Posterior cingulate gyrus (tissue), 11 donors: ENCODE results near the gene F10.

Source experiments
- DNase-seq, 10 donors: peaks; one replicate each; pipeline versions ENCODE4 v3.0.0 to v3.0.0-alpha.2; 2020 to 2021; ENCODE audit warnings: mixed read lengths in 3 of 10
- intact Hi-C: fragments of 100-400 bp; cut with DNase I; formaldehyde crosslinking; loops from one replicate; pipeline ENCODE4 v1.15.1; 2023

F10 gene

DNA sequence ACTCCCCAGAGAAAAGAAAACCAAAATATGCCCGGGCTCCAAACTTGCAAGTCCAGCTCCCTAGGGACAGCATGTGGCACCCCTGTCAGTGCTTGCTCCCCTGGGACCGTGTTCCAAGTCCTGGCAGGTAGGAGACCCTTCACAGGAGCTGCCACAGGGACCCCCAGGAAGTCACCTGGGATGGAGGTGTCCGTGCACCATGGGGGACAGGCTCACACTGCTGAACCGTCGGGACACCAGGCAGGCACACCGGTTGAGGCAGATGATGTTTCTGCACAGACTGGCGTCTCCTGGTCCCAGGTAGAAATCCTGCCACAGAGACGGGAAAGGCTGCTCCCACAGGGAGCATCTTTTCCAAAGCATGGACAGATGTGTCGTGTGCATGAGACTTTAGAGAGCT lies 24.2 kb downstream of the F10 start:
- DNase-seq, result peak in 2 of 10 donors; percentile 60 to 76
- intact Hi-C loops, result no loop called here

DNA sequence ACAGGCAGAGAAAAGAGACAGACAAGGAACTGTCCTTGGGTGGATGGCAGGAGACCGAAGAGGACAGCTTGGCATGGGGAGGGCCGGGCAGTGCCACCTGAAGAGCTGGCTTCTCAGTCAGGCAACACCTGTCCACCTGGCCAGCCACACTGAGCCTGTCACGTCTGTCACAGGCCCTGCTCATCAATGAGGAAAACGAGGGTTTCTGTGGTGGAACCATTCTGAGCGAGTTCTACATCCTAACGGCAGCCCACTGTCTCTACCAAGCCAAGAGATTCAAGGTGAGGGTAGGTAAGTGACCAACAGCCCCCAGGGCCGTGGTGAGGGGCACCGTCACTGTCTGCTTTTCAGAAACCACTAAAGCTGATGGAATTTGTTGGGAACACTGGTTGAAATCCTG lies 24.6 kb downstream of the F10 start:
- intact Hi-C loops, result no loop called here
- DNase-seq, result peak in 1 of 10 donors; percentile 77

DNA sequence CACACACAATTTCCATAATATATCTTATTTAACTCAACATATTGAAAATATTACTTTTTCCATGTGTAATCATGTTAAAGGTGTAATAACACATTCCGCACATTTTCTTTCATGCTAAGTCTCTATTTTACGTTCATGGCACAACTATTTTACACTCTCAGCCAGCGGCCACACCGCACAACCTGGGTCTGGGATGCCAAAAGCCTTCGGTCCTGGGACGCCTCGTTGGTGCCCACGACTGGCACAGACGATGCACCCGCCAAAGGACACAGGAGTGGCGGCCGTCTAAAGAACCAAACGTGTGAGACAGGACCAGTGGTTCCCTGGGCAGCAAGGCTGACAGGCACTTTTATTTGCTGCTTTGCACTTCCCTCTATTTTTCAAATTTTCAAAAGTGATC lies 25.8 kb downstream of the F10 start:
- DNase-seq, result no peak
- intact Hi-C loops, result no loop called here

DNA sequence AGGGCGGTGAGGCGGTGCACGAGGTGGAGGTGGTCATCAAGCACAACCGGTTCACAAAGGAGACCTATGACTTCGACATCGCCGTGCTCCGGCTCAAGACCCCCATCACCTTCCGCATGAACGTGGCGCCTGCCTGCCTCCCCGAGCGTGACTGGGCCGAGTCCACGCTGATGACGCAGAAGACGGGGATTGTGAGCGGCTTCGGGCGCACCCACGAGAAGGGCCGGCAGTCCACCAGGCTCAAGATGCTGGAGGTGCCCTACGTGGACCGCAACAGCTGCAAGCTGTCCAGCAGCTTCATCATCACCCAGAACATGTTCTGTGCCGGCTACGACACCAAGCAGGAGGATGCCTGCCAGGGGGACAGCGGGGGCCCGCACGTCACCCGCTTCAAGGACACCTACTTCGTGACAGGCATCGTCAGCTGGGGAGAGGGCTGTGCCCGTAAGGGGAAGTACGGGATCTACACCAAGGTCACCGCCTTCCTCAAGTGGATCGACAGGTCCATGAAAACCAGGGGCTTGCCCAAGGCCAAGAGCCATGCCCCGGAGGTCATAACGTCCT lies 26.4 kb downstream of the F10 start:
- intact Hi-C loops, result no loop called here

DNA sequence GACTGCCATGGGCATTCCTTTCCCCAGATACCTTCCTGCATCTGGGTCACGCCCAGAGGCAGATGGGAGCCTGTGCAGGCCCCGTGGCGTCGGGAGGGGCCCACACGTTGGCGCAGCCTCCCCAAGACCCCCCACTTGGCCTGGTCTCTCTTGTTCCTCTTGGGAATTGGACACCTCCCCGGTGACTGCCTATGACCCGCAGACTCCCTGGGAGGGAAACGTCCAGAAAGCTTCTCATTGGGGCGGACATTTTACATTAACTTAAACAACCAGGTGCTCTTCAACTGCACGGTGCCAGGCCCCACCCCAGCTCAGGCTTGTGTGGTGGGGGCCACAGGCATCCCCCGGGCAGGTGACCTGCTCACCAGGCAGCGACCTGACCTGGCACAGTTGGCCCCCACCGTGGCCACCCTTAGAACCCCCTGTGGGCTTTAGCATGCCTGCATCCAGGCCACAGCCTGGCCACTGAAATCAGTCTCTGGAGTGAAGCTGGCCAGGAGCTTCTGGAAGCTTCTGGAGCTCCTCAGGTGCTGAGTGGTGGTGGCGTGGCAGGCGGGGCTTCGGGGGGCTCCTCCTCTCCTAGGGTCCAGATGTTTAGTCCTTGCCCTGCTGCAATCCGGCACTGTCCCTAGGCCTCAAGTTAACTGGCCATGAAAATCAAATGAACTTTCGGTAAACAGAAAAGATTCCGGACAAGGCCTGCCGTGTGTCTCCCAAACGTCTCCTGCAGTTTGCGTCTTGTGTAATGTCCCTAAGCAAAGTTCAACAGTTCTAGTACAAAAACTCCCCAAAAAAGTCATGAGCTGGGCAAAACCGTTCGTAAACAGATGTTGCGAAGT lies 27.3 kb downstream of the F10 start:
- no peak for DNase-seq
- intact Hi-C loops, result loop anchor here (5.0 kb wide), 1 partner anchor 108 kb away; no protein-coding TSS in a partner anchor

More for the DNA sequence above, 26.4 kb downstream of the F10 start:
- peak in 1 of 10 donors; percentile 71 for DNase-seq

DNA sequence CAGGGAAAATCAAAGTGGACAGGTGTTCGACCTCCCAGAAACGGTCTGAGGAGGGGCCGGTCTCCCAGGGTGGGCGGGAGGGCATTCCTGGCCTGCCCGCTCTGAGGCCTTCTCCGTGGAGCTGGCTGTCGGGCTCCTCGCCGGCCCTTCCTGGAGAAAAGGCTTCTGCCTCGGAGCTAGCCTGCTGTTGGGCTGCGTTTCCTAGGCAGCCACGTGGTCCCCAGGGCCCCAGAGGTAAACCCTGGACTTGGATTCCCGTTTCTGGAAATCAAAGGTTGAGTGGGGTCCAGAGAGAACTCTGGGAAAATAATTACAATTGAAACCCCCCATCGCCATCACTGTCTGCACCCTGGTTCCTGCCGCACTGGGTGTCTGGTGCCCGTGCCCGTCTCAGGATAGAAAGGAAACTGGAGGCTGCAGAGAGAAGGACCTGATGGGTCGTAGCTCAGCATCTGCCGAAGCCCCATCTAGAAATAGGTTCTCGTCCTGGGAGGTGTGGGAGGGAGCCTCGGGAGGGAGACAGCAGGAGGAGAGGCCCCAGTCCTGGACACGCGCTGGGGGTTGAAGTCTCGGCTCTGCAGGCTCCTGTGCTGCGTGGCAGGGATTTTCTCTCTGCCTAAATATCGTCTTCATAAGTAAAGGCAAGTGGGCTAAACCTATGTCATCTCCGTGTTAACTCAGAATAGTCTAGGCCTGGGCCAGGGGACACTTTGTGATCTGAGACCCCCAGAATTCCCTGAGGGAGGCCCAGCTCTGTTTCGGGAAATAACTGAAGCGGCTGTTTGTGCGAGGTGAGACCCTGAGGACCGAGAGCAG lies 28.2 kb downstream of the F10 start:
- peak in 1 of 10 donors; percentile 55 for DNase-seq
- intact Hi-C loops, result loop anchor here (5.0 kb wide), 1 partner anchor 108 kb away; no protein-coding TSS in a partner anchor

DNA sequence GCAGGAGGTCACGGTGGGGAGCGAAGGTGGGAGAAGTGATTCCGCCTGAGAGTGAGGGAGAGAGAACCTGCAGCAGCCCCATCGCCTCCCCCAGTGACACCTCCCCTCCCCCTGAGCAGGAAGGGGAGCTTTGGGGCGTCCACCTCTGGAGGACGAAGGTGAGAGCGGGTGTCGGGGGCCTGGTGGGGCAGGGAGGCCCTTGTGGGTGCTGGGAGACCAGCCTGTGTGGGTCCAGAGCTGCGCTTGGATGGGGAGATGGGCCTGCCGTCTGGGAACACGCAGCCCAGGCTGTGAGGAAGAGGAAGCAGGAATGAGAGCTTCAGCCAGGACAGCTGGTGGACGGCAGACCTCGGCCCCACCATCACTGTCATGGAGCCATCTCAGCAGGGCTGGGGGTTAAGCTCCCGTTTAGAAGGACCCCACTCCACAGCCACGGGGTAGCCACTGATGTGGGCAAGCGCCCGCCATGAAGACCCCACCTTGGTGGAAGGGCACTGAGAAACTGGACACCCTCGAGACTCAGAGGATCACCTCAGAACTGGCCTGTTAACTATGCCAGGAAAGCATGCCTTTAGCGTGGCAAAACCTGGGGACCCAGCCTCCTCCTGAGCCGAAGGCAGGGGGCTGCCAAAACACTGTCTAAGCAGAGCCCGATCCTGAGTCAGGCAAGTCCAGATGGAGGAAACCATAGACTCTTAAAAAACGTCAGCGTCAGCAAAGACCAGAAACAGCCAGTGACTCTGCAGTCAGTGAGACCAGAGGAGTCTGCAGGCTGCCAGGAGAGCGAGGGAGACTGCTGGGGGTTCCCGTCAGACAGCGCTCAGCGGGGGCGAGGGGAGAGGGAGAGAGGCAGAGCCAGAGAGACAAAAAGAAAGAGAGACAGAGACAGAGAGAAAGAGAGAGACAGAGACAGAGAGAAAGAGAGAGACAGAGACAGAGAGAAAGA lies 29.4 kb downstream of the F10 start:
- peak in 2 of 10 donors; percentile 70 to 76 for DNase-seq
- intact Hi-C loops, result loop anchor here (2.0 to 5.0 kb wide), 2 partner anchors 59 to 110 kb away; no protein-coding TSS in a partner anchor

DNA sequence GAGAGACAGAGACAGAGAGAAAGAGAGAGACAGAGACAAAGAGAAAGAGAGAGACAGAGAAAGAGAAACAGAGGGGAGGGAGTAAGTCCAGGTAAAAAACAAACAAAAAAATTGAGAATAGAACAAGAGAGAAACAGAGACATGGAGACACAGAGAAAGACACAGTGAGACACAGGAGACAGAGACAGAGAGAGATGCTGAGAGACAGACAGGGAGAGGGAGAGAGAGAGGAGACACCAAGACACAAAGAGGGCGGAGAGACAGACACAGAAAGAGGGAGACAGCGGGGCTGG lies 30.0 kb downstream of the F10 start:
- intact Hi-C loops, result loop anchor here (2.0 to 5.0 kb wide), 2 partner anchors 58 to 110 kb away; no protein-coding TSS in a partner anchor
- no peak for DNase-seq

DNA sequence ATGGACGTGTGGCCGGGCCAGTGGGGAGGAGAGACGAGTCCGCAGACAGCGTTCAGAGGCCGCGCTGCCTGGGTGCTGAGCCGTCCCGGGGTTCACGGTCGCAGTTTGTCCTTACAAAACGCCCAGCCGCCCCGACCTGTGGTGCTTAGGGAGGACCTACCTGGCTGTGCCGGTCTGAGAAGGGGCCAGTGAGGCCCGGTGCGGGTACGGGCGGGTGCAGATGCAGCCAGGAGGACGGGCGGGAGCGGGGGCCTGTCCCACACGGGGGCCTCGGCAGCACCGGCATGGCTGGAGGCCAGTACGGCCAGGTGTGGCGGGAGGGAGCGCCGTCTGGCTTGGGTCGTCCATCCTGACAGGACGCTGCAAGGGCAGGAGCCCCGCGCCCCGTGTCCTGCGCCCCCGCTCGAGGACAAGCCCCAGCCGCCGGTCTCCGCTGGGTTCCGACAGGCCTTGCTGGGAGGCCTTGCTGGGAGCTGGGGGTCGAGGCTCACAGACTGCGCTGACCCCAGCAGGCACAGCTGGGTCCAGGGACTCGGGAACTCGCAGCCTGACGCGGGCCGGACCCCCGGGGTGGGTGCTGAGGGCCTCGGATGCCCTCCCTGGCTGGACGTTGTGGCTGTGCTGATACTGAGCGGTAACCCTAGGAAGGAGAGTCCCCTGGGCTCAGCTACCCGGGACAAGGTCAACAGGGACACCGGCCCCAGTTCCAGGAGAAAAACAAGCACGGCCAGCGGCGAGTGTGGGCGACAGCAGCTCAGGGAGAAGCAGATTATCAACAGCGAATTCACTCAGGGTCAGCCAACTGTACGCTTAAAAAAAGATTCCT lies 30.6 kb downstream of the F10 start:
- intact Hi-C loops, result loop anchor here (2.0 to 5.0 kb wide), 2 partner anchors 58 to 111 kb away; no protein-coding TSS in a partner anchor
- peak in 5 of 10 donors; percentile 29 to 90 (median 79) for DNase-seq

DNA sequence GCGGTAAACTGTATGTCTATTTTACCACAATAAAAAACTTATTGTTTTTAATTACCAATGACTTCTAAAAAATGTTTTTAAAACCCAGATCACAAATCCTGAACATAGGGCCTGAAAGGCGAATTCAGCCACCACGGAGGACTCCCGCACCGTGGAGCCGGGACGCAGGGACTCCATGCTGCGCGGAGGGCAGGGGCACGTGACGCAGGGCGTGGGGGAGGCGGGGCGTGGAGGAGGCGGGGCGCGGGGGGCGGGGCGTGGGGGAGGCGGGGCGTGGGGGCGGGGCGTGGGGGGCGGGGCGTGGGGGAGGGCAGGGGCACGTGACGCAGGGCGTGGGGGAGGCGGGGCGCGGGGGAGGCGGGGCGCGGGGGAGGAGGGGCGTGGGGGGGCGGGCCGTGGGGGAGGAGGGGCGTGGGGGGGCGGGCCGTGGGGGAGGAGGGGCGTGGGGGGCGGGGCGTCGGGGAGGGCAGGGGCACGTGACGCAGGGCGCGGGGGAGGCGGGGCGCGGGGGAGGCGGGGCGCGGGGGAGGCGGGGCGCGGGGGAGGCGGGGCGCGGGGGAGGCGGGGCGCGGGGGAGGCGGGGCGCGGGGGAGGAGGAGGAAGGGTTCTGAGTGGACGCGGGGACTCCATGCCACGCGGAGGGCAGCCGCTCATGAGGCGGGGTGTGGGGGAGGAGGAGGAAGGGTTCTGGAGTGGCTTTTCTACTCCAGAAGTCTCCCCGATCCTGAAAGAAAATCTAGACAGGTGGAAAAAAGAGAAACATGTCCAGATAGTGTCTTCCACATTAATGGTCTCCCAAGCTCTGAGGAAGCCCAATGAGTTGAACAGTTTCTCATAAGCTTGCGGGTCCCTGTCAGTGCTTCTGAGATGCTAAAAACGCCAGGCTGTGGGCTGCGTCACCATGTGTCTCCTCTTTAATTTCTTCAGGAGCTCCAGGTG lies 31.5 kb downstream of the F10 start:
- intact Hi-C loops, result loop anchor here (2.0 to 5.0 kb wide), 2 partner anchors 57 to 112 kb away; no protein-coding TSS in a partner anchor
- DNase-seq, result peak; percentile 70 to 97 (median 83)

DNA sequence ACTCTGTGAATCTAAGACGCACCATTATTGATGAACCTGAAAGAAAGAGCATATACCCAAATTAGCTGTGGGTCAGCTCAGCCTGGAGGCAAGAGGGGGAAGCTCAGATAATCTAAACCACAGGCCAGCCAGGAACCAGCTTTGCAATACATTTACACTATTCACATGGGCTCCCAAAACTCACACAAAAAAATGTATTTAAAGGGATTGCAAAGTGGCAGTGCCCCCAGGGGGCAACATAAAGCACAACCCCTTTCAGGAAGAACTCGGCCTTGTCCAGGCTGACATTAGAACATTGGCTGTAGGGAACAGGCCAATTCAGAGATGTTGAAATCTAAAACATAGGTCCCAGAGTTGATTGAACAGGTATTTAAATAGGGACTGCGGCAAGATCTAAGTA lies 32.6 kb downstream of the F10 start:
- DNase-seq, result no peak
- intact Hi-C loops, result no loop called here

DNA sequence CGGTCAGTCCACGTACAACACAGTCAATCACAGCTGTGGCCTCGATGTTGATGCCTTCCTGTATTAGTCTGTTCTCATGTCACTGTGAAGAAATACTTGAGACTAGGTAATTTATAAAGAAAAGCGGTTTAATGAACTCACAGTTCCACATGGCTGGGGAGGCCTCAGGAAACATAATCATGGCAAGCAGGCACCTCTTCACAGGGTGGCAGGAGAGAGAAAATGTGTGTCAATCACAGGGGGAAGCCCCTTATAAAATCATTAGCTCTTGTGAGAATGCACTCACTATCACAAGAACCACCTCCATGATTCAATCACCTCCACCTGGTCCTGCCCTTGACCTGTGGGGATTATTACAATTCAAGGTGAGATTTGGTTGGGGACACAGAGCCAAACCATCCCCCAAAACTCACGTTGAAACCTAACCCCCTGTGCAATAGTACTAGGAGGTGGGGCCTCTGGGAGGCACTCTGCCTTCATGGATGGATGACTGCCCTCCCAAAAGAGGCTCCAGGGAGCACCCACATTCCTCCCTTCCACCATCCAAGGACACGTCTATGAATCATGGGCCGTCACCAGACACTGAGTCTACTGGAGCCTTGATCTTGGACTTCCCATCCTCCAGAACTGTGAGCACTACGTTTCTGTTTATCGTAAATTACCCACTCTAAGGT lies 33.5 kb downstream of the F10 start:
- no peak for DNase-seq
- intact Hi-C loops, result no loop called here

DNA sequence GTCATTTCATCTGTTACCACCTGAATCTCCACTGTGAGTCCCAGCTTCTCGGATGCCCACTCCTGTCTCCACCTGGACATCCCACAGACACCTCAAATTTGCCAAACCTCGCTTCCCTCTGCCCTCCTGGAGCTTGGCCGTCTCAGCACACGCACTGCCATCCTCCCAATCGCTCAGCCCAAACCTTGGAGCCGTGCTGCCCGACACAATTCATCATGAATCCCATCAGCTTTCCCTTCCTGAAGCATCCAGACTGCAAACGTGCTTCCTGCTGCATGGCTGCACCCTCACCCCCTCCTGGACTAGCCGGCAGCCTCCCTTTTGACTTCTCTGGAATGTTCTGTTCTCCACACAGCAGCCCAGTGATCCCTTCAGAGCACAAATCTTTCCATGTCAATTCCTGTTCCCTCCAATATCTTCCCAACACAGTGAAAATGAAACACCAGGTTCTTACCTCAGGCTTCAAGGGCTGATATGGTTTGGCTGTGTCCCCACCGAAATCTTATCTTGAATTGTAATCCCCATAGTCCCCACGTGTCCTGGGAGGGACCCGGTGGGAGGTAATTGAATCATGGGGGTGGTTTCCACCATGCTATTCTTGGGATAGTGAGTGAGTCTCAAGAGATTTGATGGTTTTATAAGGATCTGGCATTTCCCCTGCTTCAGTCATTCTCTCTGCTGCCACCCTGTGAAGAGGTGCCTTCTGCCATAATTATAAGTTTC lies 34.8 kb downstream of the F10 start:
- DNase-seq, result peak in 1 of 10 donors; percentile 50
- intact Hi-C loops, result no loop called here

DNA sequence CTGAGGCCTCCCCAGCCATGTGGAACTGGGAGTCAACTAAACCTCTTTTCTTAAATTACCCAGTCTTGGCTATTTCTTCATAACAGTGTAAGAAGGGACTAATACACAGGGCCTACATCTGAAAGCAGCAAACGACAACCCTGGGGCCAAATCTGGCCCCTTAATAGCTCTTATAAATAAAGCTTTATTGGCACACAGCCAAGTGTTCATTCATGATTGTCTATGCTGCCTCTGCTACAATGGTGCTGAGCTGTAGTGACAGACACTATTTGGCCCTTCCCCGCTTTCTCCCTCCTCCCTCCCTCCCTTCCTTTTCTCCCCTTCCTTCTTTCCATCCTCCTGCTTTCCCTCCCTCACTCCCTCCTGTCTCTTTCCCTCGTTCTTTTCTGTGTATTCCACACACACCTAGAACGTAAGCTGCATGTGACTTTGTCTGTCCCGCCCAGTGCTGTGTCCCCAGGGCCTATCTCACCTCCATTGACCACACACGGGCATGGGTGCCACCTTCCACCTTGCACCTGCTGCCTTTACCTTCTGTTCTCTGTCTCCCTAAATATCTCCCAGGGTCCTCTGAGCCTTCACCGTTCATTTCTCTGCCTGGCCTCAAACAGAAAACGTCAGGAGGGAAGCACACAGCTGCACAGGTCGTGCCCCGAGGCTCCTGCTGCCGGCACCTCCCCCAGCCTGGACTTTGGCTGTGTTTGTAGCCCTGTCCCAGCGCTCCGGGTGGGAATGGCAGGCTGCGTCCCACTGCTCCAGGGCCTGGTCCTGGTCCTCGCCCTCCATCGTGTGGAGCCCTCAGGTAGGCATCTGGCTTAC lies 35.5 kb downstream of the F10 start, which contains the start of gene PROZ:
Gene PROZ (plus strand): TSS at position 720 of the 819 bp plus-strand sequence. CDS start 13 bp downstream, at position 733.
- intact Hi-C loops, result no loop called here
- DNase-seq, result peak in 1 of 10 donors; percentile 35

DNA sequence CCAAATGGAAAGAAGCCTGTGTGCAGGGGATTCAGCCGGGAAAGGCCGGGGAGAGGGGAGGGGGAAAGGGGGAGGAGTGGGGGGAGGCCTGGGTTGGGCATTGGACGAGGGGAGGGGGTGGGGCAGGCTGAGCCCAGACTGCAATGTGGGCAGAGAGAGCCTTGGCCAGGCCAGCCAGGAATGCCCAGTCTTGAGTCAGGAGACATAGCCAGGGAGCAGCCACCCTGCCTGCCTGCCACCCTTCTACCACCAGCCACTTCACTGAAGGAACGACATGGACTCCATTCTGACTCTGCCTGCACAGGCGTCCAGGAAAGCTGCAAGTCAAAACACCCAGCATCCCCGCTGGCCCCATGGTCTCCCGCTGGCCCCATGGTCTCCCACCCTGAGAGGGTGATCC lies 36.3 kb downstream of the F10 start:
- intact Hi-C loops, result no loop called here
- peak in 2 of 10 donors; percentile 55 to 68 for DNase-seq

DNA sequence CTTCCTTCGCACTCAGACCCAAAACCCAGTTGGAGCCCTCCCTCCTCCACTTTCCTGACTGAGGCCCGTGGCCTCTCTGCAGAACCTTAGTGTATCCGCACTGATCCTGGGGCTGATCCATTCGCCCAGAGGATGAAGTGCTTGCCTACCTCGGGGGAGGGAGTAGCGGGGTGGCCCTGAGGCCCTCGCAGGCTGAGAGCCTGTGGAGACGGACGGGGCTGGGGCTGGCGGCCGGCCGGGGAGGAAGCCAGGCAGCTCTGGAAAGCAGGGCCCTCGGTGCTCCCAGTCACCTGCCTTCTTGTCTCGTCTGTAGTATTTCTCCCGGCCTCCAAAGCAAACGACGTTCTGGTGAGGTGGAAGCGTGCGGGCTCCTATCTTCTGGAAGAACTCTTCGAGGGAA lies 37.1 kb downstream of the F10 start:
- intact Hi-C loops, result no loop called here
- peak in 2 of 10 donors; percentile 60 to 69 for DNase-seq
